ENCODE data around the gene BTD. TPM values are rescaled to one million over a fixed set of nuclear protein-coding genes. Genes with fewer than 3 reads are reported as not detected.

Gene BTD
- total RNA-seq (2022; extraction: Qiagen RNA extraction) = 14.4 to 17.4 TPM (median 14.6 TPM) in 5 replicates

GRCh38 chr3:15601399-15602145, at the start of gene BTD, which contains the start of gene HACL1:
Gene BTD, plus strand, starts transcription at chr3:15601745. Its CDS starts 33,695 bp downstream, at chr3:15635440.
Gene HACL1, minus strand, starts transcription at chr3:15601569. Its CDS starts 106 bp downstream, at chr3:15601463.

Other genes with a start within 250 kb of the BTD start
- gene METTL6, start 174.2 kb upstream of the BTD start, total RNA-seq (2022; extraction: Qiagen RNA extraction) = 27.2 to 29.2 TPM (median 28.3 TPM) in 5 replicates
- gene EAF1, start 174.1 kb upstream of the BTD start, total RNA-seq (2022; extraction: Qiagen RNA extraction) = 14.4 to 19.4 TPM (median 17.5 TPM) in 5 replicates
- 0.12 to 0.36 TPM (median 0.28 TPM) in 5 replicates for gene COLQ, start 80.0 kb upstream of the BTD start, total RNA-seq (2022; extraction: Qiagen RNA extraction)
- 23.7 to 30.2 TPM (median 23.8 TPM) in 5 replicates for gene HACL1, start 176 bp upstream of the BTD start, total RNA-seq (2022; extraction: Qiagen RNA extraction)
- 45.6 to 78.1 TPM (median 58.3 TPM) in 5 replicates for gene ANKRD28, start 196.2 kb downstream of the BTD start, total RNA-seq (2022; extraction: Qiagen RNA extraction)

Data from A549 treated with dexamethasone at 1 μM for 4 hours (cell line).